ENCODE data around the gene SLFN5. TPM values are rescaled to one million over a fixed set of nuclear protein-coding genes. Genes with fewer than 3 reads are reported as not detected.

Gene SLFN5
- total RNA-seq, 2 donors from 2014 or later, result 3.0 to 8.5 TPM

DNA sequence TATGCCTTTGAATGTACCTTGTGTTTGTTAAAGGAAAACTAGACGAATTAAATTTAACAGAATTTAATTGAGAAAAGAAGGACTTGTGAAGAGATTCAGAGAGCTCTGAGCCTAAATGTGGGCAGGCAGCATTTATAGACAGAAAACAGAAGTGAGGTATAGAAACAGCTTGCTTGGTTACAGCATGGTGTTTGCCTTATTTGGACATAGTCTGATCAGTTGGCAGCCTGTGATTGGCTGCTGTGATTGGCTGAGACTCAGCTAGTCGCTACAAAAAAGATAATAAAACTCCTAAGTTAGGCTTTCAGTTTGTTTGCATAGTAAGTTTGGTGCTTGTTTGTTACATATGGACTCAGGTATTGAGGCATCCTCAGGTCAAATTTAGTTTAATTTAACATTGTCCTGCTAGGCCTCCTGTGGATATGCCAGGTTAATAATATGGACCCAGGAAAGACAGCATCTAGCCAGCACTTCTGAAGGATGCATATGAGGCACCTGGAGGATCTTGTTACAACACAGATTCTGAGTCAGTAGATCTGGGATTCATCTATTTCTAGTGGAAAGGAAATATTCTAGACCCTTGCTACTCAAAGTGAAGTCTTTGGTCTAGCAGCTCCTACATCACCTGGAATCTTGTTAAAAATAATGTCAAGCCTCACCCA lies 43.4 kb downstream of the SLFN5 start:
- H3K4me1 ChIP-seq, result no peaks in the 10 kb centered on the region
- no peak for DNase-seq
- no peaks in the 10 kb centered on the region for H3K36me3 ChIP-seq
- H3K27me3 ChIP-seq, result no peaks in the 10 kb centered on the region
- H3K27ac ChIP-seq, result no peak overlapping the region
- H3K9ac ChIP-seq (ENCODE audit: low read depth in 2 of 2, low read length in 2 of 2), result no peak overlapping the region
- no peaks in the 10 kb centered on the region for H3K9me3 ChIP-seq
- H3K4me3 ChIP-seq, result no peak overlapping the region
- intact Hi-C loops (cut with DNase I), result no loop called here
- TF ChIP-seq, protein P1, sequence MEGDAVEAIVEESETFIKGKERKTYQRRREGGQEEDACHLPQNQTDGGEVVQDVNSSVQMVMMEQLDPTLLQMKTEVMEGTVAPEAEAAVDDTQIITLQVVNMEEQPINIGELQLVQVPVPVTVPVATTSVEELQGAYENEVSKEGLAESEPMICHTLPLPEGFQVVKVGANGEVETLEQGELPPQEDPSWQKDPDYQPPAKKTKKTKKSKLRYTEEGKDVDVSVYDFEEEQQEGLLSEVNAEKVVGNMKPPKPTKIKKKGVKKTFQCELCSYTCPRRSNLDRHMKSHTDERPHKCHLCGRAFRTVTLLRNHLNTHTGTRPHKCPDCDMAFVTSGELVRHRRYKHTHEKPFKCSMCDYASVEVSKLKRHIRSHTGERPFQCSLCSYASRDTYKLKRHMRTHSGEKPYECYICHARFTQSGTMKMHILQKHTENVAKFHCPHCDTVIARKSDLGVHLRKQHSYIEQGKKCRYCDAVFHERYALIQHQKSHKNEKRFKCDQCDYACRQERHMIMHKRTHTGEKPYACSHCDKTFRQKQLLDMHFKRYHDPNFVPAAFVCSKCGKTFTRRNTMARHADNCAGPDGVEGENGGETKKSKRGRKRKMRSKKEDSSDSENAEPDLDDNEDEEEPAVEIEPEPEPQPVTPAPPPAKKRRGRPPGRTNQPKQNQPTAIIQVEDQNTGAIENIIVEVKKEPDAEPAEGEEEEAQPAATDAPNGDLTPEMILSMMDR (IDR thresholded peaks at IDR 0.05), result no peak

DNA sequence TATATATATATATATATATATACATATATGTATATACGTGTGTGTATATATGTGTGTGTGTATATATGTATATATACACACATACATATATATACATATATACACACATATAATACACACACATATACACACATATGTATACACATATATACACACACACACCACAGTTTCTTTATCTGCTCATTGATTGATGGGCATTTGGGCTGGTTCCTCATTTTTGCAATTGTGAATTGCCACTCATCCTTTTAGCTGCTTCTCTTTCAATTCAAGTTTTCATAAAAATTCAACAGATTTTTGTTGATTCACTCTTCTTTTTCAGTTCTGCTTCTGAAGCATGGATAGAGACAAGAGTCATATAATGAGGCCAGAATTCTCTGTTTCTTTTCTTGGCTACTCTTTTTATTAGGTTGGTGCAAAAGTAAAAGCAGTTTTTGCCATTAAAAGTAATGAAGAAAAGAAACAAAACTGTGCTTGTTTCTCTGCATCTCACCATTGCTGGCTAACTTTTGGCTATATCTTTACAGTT lies 44.5 kb downstream of the SLFN5 start:
- no peaks in the 10 kb centered on the region for H3K9me3 ChIP-seq
- intact Hi-C loops (cut with DNase I), result no loop called here
- no peak overlapping the region for H3K27ac ChIP-seq
- no peaks in the 10 kb centered on the region for H3K4me1 ChIP-seq
- H3K9ac ChIP-seq (ENCODE audit: low read depth in 2 of 2, low read length in 2 of 2), result no peak overlapping the region
- DNase-seq, result no peak
- TF ChIP-seq, protein P1 (IDR thresholded peaks at IDR 0.05), result no peak
- H3K36me3 ChIP-seq, result no peaks in the 10 kb centered on the region
- H3K27me3 ChIP-seq, result no peaks in the 10 kb centered on the region
- no peak overlapping the region for H3K4me3 ChIP-seq

DNA sequence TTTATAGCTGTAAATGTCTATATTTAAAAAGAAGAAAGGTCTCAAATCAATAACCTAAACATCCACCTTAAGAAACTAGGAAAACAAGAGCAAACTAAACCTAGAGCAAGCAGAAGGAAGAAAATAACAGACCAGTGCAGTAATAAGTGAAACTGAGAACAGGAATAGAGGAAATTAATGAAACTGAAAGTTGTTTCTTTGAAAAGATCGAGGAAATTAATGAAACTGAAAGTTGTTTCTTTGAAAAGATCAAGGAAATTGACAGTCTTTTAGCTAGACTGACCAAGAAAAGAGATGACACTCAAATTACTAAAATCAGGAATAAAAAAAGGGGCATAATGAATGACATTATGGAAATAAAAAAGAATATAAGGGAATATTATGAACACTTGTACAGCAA lies 46.4 kb downstream of the SLFN5 start:
- Histone ChIP-seq H3K36me3 (no peaks in the 10 kb centered on the region), H3K9me3 (no peaks in the 10 kb centered on the region), H3K4me3 (no peak overlapping the region), H3K27me3 (no peaks in the 10 kb centered on the region), H3K27ac (no peak overlapping the region), H3K4me1 (no peaks in the 10 kb centered on the region), H3K9ac (ENCODE audit: low read depth in 2 of 2, low read length in 2 of 2) (no peak overlapping the region)
- intact Hi-C loops (cut with DNase I), result no loop called here
- DNase-seq, result no peak
- TF ChIP-seq, protein P1 (IDR thresholded peaks at IDR 0.05), result no peak

DNA sequence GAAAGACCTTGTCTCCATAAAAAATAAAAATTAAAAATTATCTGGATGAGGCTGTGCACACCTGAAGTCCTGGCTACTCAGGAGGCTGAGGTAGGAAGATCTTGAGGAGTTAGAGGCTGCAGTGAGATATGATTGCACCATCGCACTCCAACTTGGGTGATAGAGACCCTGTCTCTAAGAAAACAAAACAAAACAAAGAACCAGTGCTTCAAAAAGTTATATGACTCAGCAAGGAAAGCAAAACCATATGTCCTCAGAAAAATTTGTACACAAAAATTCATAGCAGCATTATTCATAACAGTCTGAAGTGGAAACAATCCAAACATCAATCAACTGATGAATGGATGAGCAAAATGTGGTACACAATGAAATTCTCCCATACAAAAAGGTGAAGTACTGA lies 48.9 kb downstream of the SLFN5 start:
- no peak overlapping the region for H3K9ac ChIP-seq (ENCODE audit: low read depth in 2 of 2, low read length in 2 of 2)
- no peaks in the 10 kb centered on the region for H3K27me3 ChIP-seq
- H3K4me3 ChIP-seq, result no peak overlapping the region
- no peaks in the 10 kb centered on the region for H3K9me3 ChIP-seq
- no peak for DNase-seq
- no peak overlapping the region for H3K27ac ChIP-seq
- intact Hi-C loops (cut with DNase I), result no loop called here
- TF ChIP-seq, protein P1 (IDR thresholded peaks at IDR 0.05), result no peak
- H3K4me1 ChIP-seq, result no peaks in the 10 kb centered on the region
- no peaks in the 10 kb centered on the region for H3K36me3 ChIP-seq

DNA sequence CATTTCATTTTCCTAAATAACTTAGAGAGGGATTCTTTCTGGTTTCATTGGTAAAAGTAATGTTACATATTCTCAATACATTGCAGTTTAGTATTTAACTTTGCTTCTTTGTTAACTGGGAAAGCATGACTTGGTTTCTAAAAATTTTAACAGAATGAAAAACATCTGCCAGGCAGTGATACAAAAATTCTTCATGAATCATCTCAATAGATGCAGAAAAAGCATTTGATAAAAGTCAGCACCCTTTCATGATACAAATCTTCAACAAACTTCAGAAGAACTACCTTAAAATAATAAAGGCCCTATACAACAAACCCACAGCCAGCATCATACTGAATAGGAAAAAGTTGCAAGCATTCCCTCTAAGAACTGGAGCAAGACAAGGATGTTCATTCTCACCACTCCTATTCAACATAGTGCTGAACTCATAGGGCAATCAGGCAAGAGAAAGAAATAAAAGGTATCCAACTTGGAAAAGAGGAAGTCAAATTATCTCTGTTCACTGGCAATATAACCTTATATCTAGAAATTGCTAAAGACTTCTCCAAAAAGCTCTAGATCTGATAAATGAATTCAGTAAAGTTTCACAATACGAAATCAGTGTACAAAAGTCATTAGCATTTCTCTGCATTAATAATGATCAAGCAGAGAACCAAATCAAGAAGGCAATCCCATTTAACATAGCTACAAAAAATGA lies 50.4 kb downstream of the SLFN5 start:
- H3K27ac ChIP-seq, result no peak overlapping the region
- no peak for DNase-seq
- intact Hi-C loops (cut with DNase I), result no loop called here
- H3K4me1 ChIP-seq, result no peaks in the 10 kb centered on the region
- TF ChIP-seq, protein P1 (IDR thresholded peaks at IDR 0.05), result no peak
- no peak overlapping the region for H3K4me3 ChIP-seq
- H3K9ac ChIP-seq (ENCODE audit: low read depth in 2 of 2, low read length in 2 of 2), result no peak overlapping the region
- H3K36me3 ChIP-seq, result no peaks in the 10 kb centered on the region
- no peaks in the 10 kb centered on the region for H3K27me3 ChIP-seq
- no peaks in the 10 kb centered on the region for H3K9me3 ChIP-seq

Data from colonic mucosa (tissue), 4 donors.